GM21360 (cell line): ENCODE results near the gene SCP2.

Experiments
- ATAC-seq: cut with Tn5 transposase; IDR thresholded peaks from one replicate; pipeline ENCODE4 v1.9.1; 2021; ENCODE audit warnings: mild to moderate bottlenecking, moderate library complexity; ENCODE audit not compliant: unreplicated experiment

SCP2 gene

DNA sequence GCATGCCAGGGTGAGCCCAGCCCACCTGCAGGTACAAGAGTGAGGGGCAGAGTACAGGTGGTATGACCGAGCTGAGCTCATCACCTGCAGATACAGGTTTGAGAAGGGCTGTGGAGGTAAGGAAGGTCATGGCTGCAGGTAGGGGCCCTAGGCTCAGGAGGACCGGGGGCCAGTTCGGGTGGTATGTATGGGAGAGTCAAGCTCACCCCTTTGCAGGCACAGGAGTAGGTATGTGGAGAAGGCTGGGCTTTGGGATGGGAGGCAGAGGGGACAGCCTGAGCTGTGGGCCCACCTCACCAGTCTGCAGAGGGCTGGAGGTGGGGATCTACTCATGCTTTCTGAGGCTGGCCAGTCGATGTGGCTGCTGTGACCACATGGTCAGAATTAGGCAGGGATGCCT lies 152.2 kb downstream of the SCP2 start:
- ATAC-seq: no peak

DNA sequence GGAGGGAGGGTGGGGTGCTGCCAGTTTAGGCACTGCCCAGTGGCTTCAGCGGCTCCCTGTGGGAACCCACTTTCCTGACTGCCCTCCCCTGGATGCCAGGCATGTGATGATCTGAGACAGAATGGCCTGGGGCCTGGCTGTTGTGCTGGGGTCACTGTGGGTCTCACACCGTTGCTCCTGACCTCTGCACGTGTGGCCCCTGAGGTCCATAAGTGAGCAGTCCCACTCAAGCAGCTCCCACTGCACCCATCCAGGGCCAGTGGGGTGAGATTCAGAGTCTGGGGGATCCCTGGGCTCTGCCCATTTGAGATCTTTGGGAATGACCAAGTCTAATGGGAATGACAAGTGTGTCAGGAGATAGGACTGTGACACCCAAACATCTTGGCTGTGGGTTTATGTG lies 153.0 kb downstream of the SCP2 start:
- no peak for ATAC-seq

DNA sequence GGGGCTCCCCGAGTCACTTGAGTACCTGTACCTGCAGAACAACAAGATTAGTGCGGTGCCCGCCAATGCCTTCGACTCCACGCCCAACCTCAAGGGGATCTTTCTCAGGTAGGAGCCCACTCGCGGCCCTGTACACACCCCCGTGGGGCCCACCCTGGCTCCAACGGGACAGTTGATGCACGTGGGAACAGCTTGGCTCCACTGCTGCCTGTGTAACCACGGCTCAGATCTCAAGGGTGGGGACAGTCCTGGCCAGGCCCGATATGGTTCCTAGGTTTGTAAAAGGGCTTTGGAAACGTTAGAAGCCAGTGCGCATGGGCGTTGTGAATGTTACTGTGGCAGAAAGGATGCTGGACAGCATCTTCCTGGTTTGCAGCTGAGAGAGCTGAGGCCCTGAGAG lies 153.7 kb downstream of the SCP2 start:
- ATAC-seq: no peak

DNA sequence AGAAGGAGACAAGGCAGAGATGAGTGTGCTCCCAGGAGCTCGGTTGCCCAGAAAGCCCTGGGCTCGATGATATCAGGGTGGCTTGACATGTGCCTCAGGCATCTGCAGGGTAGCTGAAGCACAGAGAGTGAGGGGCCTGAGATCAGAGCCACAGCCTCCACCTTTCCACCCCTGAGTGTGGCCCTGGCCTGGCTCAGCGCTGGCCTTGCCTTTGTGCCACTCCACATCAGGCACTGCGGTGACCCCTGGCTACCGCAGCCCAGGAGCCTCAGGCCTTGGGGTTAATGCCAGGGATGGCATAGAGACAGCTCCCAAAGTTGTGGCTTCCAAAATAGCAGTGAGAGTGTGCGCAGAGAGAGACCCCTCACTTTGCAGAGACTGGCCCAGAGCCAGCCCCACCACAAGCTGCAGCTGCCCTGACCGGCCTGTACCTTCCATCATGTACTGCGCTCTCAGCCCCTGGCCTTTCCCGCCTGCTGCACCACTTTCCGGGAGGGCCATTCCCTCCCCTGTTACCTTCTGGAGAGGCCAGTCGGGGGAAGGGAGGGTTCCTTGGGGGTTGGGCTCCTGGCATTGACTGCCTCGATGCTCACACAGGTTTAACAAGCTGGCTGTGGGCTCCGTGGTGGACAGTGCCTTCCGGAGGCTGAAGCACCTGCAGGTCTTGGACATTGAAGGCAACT lies 154.4 kb downstream of the SCP2 start:
- ATAC-seq: no peak

DNA sequence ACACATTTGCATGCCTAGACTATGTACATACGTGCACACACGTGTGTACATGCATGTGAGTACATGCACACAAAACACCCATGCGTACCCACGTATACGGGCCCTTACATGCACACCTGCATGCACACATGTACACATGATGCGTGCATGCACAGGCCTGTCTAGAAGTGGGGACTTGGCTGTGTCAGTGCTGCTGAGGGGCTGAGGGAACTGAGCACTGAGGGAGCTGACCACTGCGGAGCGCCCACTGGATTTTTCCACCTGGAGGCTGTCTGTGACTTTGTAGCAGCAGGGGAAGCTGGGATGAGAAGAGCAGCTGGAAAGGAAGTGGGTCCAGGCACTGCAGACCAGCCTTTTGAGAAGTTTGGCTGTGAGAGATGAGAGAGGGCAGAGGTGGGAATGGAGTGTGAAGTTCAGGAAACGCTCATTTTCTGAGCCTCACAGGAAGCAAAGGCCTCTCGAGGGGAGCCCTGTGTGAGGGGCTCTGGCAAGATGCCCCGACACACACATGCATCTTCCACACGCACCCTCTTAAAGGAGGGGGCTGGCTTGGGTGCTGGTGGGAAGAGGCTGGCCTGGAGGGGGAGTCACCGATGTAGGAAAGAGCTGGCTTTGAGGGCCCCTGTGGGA lies 155.9 kb downstream of the SCP2 start:
- no peak for ATAC-seq

DNA sequence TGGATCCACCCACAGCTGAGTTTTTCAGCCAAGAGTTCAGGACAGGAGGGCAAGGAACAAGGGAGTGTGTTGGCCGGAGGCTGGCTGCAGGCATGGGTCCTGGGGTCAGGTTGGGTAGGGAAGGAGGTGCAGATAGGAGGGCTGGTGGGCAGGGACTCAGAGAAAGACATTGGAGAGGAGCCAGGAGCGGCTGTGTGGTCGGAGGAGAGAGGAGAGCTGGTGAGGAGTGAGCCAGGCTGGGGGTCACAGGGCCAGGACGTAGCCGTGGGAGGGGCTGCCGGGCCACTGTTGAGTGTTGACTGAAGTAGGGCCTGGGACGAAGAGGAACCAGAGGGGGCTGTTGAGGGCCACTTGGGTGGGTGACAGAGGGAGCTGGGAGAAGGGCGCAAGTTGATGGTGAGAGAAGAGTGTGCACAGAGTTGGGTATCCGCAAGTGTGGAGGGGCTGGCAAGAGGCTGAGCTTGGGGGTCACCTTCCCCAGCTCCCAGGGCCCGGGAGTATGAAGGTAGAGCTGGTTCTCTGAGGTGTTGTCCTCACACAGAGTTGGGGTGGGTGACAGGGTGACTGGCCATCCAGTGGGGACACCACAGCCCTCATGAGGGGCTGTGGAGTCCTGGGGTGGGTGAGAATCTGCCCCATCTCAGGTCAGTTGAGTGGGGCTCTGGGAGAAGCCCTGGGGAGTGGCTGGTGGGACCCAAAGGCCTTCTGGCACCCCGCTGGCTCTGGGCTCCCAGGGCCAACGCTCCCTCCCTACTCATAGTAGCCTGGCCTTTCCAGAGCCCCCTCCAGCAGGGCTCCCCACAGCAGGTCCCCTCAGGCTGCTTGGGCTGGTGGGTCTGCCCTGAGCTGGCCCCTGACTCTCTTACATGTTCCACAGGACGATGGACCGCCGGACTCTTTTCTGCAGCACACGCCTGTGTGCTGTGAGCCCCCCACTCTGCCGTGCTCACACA lies 156.8 kb downstream of the SCP2 start:
- ATAC-seq: no peak

DNA sequence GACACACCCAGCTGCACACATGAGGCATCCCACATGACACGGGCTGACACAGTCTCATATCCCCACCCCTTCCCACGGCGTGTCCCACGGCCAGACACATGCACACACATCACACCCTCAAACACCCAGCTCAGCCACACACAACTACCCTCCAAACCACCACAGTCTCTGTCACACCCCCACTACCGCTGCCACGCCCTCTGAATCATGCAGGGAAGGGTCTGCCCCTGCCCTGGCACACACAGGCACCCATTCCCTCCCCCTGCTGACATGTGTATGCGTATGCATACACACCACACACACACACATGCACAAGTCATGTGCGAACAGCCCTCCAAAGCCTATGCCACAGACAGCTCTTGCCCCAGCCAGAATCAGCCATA lies 157.5 kb downstream of the SCP2 start:
- ATAC-seq: no peak

DNA sequence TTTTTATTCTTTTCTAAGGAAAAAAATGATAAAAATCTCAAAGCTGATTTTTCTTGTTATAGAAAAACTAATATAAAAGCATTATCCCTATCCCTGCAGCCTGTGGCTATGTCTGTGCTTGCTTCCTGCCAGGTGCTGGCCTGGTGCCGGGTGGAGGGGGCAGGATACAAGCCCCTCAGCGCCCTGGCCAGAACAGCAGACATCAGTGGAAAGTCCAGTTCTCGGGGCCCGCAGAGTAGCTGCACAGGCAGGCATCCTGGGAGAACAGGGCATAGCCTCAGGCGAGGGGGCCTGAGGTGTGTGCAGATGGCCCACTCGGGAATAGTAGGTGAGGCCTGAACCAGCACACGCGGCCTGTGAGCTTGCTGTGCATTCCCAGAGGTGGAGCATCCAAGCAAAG lies 158.3 kb downstream of the SCP2 start:
- no peak for ATAC-seq

DNA sequence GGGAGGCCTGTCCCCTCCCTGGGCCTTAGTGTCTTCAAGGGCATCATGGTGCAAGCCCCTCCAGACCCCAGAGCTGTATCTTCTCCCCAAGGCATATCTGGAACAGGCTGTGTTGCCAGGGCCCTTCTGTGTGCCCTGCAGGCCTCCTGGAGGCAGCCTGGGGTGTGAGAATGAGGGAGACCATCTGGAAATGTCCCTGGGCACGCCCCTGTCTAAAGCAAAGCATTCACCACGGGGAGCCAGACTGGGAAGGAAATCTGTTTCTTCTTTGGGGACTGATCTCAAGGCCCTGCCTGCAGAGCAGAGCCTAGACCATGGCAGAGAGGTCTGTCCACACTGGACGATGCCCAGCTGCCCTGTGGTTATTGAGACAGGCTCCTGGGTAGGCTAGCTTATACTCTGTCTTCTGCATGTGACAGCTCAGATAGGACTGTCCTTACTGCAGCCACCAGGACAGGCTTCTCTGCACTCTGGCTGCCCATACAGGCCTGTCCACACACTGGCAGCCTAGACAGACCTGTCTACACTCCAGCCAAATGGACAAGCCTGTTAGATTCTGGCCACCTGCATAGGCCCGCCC lies 159.5 kb downstream of the SCP2 start:
- no peak for ATAC-seq

DNA sequence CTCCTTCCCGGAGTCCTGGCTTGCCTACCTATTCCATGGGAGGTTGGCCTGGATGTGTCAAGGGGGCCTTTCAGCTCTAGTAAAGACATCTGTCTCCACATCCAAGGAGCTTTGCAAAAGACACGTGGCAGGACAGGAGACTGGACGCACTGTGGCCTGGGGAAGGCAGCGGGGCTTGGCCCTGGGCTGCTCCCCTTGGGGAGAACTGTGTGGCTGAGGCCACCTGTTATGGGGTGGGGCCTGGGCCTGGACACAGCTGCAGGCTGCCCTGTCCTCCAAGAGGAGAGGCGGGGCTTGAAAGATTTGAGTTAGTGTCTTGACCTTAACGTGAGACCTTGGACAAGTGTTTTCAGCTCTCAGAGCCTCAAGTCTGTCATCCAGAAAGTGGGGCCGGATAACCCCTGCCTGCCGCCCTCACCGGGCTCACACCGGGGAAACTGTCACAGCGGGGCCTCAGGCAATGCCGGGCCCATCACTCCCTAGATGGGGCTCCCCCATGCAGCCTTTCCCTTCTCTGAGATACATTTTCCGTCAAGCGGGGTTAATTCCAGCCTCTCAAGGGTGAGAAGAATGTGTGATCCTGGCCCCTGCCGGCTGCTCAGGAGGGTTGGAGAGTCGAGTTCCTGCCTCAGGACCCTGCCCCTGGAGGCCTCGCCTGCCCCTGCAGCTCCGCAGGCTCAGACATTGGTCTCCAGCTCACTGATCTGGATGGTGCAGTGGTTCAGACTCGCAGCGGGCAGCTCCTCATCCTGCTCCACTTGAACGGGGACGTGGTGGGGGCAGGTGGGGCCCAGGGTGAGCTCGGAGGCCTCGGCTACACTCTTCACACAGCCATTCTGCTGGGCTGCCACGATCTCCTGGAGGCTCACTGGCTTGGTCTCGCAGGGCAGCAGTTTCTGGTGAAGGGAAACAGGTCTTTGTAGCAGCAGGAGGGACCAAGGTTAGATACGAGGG lies 160.5 kb downstream of the SCP2 start:
- ATAC-seq: no peak

DNA sequence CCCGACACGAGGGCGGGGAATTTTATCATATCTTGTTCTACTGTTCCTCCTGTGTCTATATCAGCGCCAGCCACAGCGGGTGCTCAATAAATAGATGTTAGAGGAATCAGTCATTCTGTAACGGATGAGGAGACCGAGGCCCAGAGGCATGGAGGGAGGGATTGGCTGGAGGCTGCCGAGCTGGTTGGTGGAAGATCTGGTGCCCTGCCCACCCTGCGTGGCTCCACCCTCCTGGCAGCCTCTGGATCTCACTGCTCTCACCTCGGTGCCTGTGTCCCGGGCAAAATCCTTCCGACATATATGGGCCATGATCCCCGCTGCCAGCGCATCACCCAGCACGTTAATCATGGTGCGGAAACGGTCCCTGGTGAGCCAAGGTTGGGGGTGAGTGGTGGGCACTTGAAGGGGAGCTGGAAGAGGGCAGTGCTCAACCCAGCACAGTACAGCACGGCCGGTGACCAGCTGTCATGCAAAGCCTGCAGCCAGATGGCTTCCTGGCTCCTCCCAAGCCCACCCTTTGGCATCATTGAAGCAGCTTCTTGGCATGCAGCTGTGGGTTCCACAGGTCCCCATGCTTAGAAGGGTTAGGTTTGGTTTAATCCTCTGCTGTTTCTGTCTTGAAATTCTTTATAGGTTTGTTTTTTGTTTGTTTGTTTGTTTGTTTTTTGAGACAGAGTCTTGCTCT lies 161.7 kb downstream of the SCP2 start:
- ATAC-seq: no peak

DNA sequence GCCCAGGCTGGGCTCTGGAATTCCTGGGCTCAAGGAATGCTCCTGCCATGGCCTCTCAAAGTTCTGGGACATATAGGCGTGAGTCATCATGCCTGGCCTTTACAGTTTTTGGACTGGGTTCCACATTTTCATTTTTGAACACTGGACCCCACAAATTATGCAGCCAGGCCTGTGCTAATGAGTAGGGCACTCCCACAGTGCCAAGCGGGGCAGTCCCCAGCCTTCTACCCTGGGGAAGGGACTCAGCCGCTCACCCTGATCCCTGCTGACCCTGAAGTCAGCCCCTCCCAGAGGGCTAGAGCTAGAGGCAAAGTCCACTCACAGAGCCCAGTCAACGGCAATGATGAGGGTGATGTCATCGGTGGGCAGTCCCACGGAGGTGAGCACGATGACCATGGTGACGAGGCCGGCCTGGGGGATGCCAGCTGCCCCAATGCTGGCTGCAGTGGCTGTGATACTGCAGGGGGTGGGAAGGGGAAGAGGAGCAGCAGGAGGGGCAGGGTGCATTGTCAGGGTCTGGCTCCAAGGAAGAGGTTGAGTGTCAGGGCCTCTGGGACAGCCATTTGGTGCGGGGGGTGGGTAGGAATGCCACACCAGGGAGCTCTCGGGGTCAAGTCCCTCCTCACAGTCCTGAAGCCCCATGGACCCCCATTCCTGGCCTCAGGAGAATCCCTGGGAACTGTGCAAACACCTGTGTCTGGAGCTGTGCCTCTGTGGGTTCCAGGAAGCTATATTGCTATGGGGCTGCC lies 162.6 kb downstream of the SCP2 start:
- ATAC-seq: no peak

DNA sequence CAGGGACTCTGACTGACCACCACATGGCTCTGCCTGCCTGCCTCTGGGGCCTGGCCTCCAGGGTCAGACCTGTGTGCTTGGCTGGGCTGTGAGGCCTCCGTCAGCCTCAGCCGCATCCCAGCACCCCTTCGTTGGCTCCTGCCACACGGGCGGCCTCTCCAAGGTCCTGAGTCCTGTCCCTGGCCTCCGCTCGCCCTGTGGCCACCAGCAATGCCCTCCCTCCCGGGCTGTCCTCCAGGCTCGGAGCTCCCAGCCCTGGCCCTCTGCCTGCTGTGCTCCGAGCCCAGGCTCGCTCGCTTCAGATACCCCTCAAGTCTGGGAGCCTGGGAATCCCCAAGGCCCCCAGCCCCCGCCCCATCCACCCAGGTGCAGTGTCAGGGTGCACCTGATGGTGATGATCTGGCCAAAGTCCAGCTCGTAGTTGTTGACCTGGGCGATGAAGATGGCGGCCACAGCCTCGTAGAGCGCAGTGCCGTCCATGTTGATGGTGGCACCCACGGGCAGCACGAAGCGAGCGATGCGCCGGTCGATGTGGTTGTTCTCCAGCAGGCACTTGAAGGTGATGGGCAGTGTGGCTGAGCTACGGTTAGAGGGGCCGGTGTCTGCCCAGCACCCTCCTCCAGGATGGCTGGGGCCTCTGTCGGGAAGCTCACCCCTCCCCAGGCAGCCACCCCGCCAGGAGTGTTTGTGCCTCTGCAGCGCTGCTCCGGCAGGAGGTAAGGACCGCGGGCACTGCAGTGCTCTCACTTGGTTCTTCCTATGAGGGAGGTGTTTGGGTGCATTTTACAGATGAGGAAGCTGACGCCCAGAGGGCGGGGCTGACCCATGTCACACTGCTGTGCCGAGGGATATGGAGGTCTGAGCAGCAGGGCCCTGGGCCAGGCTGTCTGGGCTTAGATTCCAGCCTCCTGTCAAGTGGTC lies 163.4 kb downstream of the SCP2 start:
- ATAC-seq: no peak

DNA sequence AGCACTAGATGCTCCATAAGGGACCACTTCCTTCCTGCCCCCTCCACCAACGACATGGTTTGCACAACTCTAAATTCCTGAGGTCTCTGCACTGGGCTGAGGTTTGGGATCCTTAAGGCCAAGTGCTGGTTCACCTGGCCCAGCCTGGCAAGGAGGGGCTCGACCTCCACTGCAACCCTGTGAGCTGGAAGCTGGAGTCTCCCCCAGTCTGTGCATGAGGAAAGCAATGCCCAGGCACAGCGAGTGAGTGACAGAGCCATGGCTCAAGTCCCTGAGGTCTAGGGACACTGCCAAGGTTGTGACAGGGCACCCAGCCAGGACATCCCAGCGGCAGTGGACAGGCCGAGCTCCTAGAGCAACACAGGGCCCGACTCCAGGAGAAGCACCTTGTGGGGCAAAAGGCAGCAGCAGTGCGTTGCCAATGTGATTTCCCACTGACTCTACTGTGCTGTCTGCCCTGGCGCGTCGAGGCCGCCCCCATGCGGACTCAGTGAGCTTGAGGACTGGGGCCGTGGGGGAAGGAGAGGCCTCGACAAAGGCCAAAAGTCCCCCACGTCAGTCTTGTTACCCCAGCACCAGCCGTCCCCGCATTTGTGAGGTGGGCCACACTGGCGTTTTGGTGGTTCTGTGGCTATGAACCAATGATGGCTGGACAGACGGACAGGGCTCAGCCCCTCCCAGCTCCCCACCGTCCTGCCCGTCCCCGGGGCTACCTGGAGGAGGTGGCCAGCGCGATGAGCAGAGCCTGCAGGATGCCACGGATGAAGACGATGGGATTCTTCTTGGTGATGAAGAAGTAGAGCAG lies 165.0 kb downstream of the SCP2 start:
- no peak for ATAC-seq

DNA sequence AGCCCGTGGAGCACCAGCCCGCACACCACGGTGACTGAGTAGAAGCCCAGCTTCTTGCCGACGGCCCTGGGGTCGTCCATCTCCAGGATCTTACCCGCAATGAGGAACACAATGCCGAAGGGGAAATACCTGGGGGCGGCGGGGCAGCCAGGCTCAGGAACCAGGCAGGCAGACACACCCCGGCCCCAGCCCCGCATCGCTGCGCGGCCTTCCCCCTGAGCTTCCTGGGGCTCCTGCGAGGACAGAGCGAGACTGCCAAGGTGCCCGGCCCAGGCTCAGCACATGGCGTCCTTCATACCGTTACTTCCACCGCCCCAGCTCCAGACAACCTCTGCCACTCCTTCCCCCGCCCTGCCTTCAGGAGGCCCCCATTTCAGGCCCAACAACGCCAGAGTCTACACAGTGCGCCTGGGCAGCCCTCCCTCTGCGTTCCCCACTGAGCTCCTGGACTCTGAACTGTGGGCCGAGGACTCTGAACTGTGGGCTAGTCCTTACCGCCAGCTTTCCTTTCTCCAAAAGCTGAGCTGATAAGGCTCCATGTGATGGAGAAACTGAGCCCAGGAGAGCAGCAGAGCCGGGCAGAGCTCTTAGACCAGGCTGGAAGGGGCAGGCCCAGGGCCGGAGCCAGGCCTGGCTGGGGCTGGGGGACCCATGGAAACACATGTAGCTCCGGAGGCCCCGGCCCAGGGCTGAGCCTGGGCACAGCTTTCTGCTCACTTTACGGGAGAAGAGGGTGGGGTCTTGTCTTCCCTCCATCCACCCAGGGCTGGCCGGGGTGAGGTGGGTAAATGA lies 165.8 kb downstream of the SCP2 start:
- ATAC-seq: no peak

DNA sequence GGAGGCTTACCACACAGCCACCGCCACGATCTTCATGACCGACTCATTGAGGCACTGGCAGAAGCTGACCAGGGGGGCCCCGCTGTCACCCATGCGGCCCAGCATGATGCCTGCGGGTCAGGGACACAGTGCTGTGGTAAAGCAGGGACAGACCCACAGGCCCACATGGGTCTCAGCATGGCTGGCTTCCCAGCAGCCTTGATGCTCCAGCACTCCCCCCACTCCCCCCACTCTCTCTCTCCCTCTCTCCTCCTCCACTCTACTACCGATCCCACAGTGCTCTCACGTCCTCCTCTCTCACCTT lies 166.3 kb downstream of the SCP2 start:
- ATAC-seq: no peak
